ENCODE results near the gene ALAD. TPM values are rescaled to one million over a fixed set of nuclear protein-coding genes. Genes with fewer than 3 reads are reported as not detected.

Gene ALAD
- total and polyA plus RNA-seq, 2 of the 8 experiments (the other 6 are each of a cell fraction or from before 2014, with no cell fraction given): 8.2 to 15.3 TPM

- CTCF ChIA-PET (ENCODE audit: partially characterized antibody): interaction anchor here (1.0 to 1.8 kb wide), 4 partner anchors 16 to 283 kb away, joined by 3 to 4 read pairs (median 4); no protein-coding TSS in a partner anchor
- TF ChIP-seq MAFK (IDR thresholded peaks at IDR 0.05; ENCODE audit: low read depth, low read length): no peak
- TF ChIP-seq PHF8 (conservative IDR thresholded peaks at IDR 0.05; ENCODE audit: low read depth, low read length): no peak
- no peak for TF ChIP-seq RAD21 (IDR thresholded peaks at IDR 0.05 in 1 of 2, conservative IDR thresholded peaks at IDR 0.05 in 1 of 2; ENCODE audit: low read depth in 2 of 2, low read length in 2 of 2)
- TF ChIP-seq RXRA (IDR thresholded peaks at IDR 0.05; ENCODE audit: insufficient read depth, low read depth, low read length): no peak
- no peak for TF ChIP-seq SUZ12 (IDR thresholded peaks at IDR 0.05; ENCODE audit: low read length)
- no peak for TF ChIP-seq KDM5A (IDR thresholded peaks at IDR 0.05; ENCODE audit: low read length)
- TF ChIP-seq, protein P1, sequence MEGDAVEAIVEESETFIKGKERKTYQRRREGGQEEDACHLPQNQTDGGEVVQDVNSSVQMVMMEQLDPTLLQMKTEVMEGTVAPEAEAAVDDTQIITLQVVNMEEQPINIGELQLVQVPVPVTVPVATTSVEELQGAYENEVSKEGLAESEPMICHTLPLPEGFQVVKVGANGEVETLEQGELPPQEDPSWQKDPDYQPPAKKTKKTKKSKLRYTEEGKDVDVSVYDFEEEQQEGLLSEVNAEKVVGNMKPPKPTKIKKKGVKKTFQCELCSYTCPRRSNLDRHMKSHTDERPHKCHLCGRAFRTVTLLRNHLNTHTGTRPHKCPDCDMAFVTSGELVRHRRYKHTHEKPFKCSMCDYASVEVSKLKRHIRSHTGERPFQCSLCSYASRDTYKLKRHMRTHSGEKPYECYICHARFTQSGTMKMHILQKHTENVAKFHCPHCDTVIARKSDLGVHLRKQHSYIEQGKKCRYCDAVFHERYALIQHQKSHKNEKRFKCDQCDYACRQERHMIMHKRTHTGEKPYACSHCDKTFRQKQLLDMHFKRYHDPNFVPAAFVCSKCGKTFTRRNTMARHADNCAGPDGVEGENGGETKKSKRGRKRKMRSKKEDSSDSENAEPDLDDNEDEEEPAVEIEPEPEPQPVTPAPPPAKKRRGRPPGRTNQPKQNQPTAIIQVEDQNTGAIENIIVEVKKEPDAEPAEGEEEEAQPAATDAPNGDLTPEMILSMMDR (IDR thresholded peaks at IDR 0.05; ENCODE audit: control extremely low read depth in 1 of 3, insufficient read depth in 1 of 3, low read depth in 1 of 3, low read length in 3 of 3): no peak
- TF ChIP-seq ASH2L (IDR thresholded peaks at IDR 0.05; ENCODE audit: low read length): no peak
- TF ChIP-seq EZH2 (IDR thresholded peaks at IDR 0.05; ENCODE audit: low read depth, low read length, severe bottlenecking): no peak
- TF ChIP-seq SP1 (IDR thresholded peaks at IDR 0.05; ENCODE audit: low read depth, low read length): no peak
- TF ChIP-seq CBX8 (IDR thresholded peaks at IDR 0.05; ENCODE audit: borderline replicate concordance, low read depth, low read length): no peak
Measured at GRCh38 chr9:113373256-113373655, 27.8 kb downstream of the ALAD start.

More at GRCh38 chr9:113373256-113373655, 27.8 kb downstream of the ALAD start:
- Histone ChIP-seq H4K8ac (ENCODE audit: extremely low read depth, insufficient read depth, low read length) (no peak overlapping the region), H3K18ac (ENCODE audit: extremely low read depth, low read length) (no peak overlapping the region), H3K79me1 (ENCODE audit: low read depth, low read length) (no peaks in the 10 kb centered on the region), H3K4ac (replicated peaks; ENCODE audit: insufficient read length, low read depth, low read length) (no peak overlapping the region), H2BK12ac (ENCODE audit: low read depth, low read length) (no peak overlapping the region), H3K4me1 (replicated peaks in 1 of 4; ENCODE audit: control insufficient read depth in 3 of 4, insufficient read depth in 4 of 4, low read length in 3 of 4) (peaks cover 0 to 5% (median 2%) of the 10 kb centered on the region in 4 experiments; a peak in 3 of 7 replicates), H4K20me1 (replicated peaks in 1 of 2; ENCODE audit: control insufficient read depth in 1 of 2, insufficient read depth in 2 of 2, low read length in 2 of 2) (peaks cover 0 to 2% of the 10 kb centered on the region in 2 experiments), H2BK15ac (ENCODE audit: low read length) (no peak overlapping the region), H2AK5ac (ENCODE audit: low read depth, low read length) (no peak overlapping the region), H2AFZ (ENCODE audit: low read length) (no peak overlapping the region), H4K5ac (ENCODE audit: insufficient read length, low read depth, low read length) (no peak overlapping the region), H4K91ac (replicated peaks; ENCODE audit: insufficient read length, low read length) (no peak overlapping the region), H3K23ac (ENCODE audit: insufficient read length) (no peak overlapping the region), H3K14ac (ENCODE audit: insufficient read length) (no peak overlapping the region), H2BK5ac (ENCODE audit: low read depth, low read length) (no peak overlapping the region), H2BK120ac (replicated peaks; ENCODE audit: low read depth, low read length) (no peak overlapping the region), H3K36me3 (ENCODE audit: control insufficient read depth in 2 of 4, insufficient read depth in 4 of 4, low read length in 3 of 4) (peaks cover 0 to 19% (median 2%) of the 10 kb centered on the region in 4 experiments; a peak in 4 of 8 replicates), H3K23me2 (ENCODE audit: low read depth, low read length) (peaks cover 3% of the 10 kb centered on the region; the same call in 1 of the 2 replicates), H3K9ac (replicated peaks in 1 of 4; ENCODE audit: extremely low read depth in 1 of 4, low read depth in 3 of 4, low read length in 3 of 4) (no peak overlapping the region), H2BK20ac (ENCODE audit: low read length) (no peak overlapping the region), H3K4me3 (ENCODE audit: extremely low read depth in 1 of 4, insufficient read depth in 2 of 4, low read depth in 3 of 4, low read length in 4 of 4) (no peak overlapping the region), H3K4me2 (ENCODE audit: insufficient read depth in 1 of 2, low read depth in 2 of 2, low read length in 2 of 2) (peak overlapping the region in 1 of 2 experiments; percentile 9; a peak in 1 of 4 replicates), H3K79me2 (ENCODE audit: control insufficient read depth in 1 of 2, insufficient read depth in 2 of 2, low read length in 2 of 2) (peaks cover 0 to 5% of the 10 kb centered on the region in 2 experiments; a peak in 1 of 4 replicates), H3K9me3 (ENCODE audit: insufficient read depth in 2 of 2, low read depth in 1 of 2, low read length in 1 of 2) (no peaks in the 10 kb centered on the region), H3K27me3 (replicated peaks in 1 of 4; ENCODE audit: control insufficient read depth in 3 of 4, extremely low read depth in 1 of 4, insufficient read depth in 3 of 4, low read length in 3 of 4) (no peaks in the 10 kb centered on the region), H3K27ac (ENCODE audit: low read depth, low read length) (no peak overlapping the region), H3K56ac (replicated peaks; ENCODE audit: insufficient read length, low read depth, low read length) (no peak overlapping the region)
- DNase-seq (ENCODE audit: low read depth in 1 of 2, low spot score in 2 of 2) (no peak), FAIRE-seq (no peak)
- WGBS, 2 experiments (ENCODE audit: extremely low coverage in 1 of 2, insufficient coverage in 1 of 2, insufficient read length in 1 of 2, insufficient replicate concordance in 2 of 2, low coverage in 1 of 2, low lambda C conversion rate in 2 of 2, missing lambda C conversion rate in 1 of 2): 65% methylated on average over 3 of the region's 3 CpGs; no CpG with 5 or more reads in 1 of the 2 experiments
- POLR2A ChIA-PET (ENCODE audit: partially characterized antibody): interaction anchor here (0.5 to 1.8 kb wide), 6 partner anchors 11 to 47 kb away, joined by 3 to 6 read pairs (median 3); partner anchors contain the start of genes C9orf43 and POLE3

Data from H1 (cell line).